K562 (cell line): ENCODE results near the gene NR1H3. TPM values are rescaled to one million over a fixed set of nuclear protein-coding genes. Genes with fewer than 3 reads are reported as not detected.

Experiments used
- C11orf30 ChIP-seq: fragments of 450-650 bp; IDR thresholded peaks from 2 replicates; pipeline ENCODE4 v1.6.1; 2016; ENCODE audit warnings: low read depth, mild to moderate bottlenecking
- CUX1 ChIP-seq: fragments of 200-800 bp; sonication (Bioruptor generic); IDR thresholded peaks from 2 replicates; pipeline ENCODE4 v1.6.1; 2016; ENCODE audit warnings: missing genetic modification characterization, missing compliant biosample characterization
- ETV5 ChIP-seq: sonication (generic); formaldehyde crosslinking; IDR thresholded peaks from 2 replicates; pipeline ENCODE4 v1.4.0; 2020; ENCODE audit warnings: low read depth, mild to moderate bottlenecking, missing genetic modification reagents
- HINFP ChIP-seq: fragments of 450-650 bp; conservative IDR thresholded peaks from 2 replicates; pipeline ENCODE4 v1.6.1; 2016; ENCODE audit warnings: missing genetic modification characterization, low read depth, mild to moderate bottlenecking, control low read depth, missing compliant biosample characterization
- MCM2 ChIP-seq: fragments of 450-650 bp; IDR thresholded peaks from 2 replicates; pipeline ENCODE4 v1.6.1; 2017; ENCODE audit warnings: low read depth, mild to moderate bottlenecking
- MED1 ChIP-seq: sonication (generic); formaldehyde crosslinking; IDR thresholded peaks from 2 replicates; pipeline ENCODE4 v1.8.1; 2023; ENCODE audit warnings: missing genetic modification reagents, borderline replicate concordance
- MYNN ChIP-seq, 2 experiments: sonication (generic); formaldehyde crosslinking in 1 of 2; IDR thresholded peaks; 2 replicates each; pipeline versions ENCODE4 v1.5.0 to v1.6.1; 2016 to 2020; ENCODE audit warnings: antibody characterized with exemption in 1 of 2, missing genetic modification reagents in 1 of 2
- NONO ChIP-seq, 2 experiments: fragments of 200-400 bp in 1 of 2; fragments of 450-650 bp in 1 of 2; formaldehyde crosslinking in 1 of 2; IDR thresholded peaks; 2 replicates each; pipeline ENCODE4 v1.6.1; 2017; ENCODE audit warnings: low read depth in 2 of 2, mild to moderate bottlenecking in 2 of 2, moderate library complexity in 2 of 2, low read length in 1 of 2
- RREB1 ChIP-seq: fragments of 250-450 bp; sonication (Bioruptor Pico); IDR thresholded peaks from 2 replicates; pipeline ENCODE4 v1.4.0; 2020
- SNAPC5 ChIP-seq: fragments of 250-450 bp; sonication (Bioruptor Pico); IDR thresholded peaks from 2 replicates; pipeline ENCODE4 v1.8.0; 2021; ENCODE audit warnings: moderate library complexity, mild to moderate bottlenecking, inconsistent platforms
- polyA plus RNA-seq, 8 experiments: library from polyadenylated mRNA; depleted of rRNA in 4 of 8; stranded (reverse) in 5 of 8; unstranded in 3 of 8; fragments of >200 nt; fragmentation: Nextera tagmentation in 2 of 8; fragmentation: Illumina TruSeq in 1 of 8; extraction: Ambion mirVana in 2 of 8; extraction: Trizol in 1 of 8; gene quantifications; 2 replicates each; pipeline versions ENCODE4 v1.2.1 to v1.2.3, GENCODE V29; 2011 to 2014; ENCODE audit warnings: inconsistent platforms in 1 of 8, missing spikeins in 1 of 8
- total RNA-seq, 7 experiments: library from RNA; depleted of rRNA in 6 of 7; stranded (reverse); fragments of >200 nt in 6 of 7; fragmentation: Illumina TruSeq in 2 of 7; extraction: Trizol in 2 of 7; gene quantifications; 2 replicates each; pipeline versions ENCODE4 v1.2.1 to v1.2.3, GENCODE V29; 2011 to 2021; ENCODE audit warnings: low replicate concordance in 1 of 7

Gene NR1H3
- total and polyA plus RNA-seq, 9 of the 15 experiments (the other 6 are each of a cell fraction or from before 2014, with no cell fraction given): 8.2 to 26.0 (median 11.9) TPM

DNA sequence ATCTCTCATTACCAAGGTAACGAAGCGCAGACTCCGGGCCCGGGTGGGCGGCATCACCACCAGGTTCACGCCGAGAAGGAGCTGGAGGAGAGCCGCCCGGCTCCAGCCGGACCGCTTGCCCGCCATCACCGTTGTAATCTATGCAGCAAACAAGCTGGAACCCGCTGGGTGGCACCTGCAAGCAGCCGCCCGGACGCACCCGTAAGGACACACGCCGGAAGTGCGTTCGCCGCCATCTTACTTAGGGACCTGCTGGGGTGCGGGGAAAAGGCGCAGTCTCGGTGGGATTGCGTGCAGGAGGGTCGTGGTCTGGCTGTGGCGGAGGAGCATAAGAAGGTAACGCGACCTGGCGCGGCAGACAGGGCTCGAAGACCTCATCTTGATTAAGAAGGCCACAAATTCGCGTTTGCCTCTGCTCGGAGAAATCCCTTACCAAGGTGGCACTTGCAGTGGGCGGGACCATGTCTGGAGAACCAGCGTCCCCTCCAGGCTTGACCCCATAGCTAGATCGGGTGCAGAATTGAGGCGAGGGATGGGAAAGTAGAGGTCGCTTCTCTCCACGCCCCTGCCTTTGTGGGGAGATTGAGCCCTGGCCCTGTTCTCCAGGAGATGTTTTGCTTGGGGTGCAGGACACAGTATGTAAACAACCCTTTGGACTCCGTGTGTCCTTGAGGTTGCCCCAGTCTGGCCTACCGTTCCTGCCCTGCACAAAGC, 9.0 kb upstream of the NR1H3 start, which contains the start of gene ACP2 (continued):
- TF ChIP-seq CUX1 (CRISPR knock-in tag) (no peak), ETV5 (CRISPR knock-in tag) (peak; percentile 66), MCM2 (no peak), MYNN (IDR thresholded peaks at IDR 0.05) (peak; percentile 82), MYNN (CRISPR knock-in tag; IDR thresholded peaks at IDR 0.05) (no peak), SNAPC5 (no peak), RREB1 (CRISPR knock-in tag) (peak; percentile 90), MED1 (no peak), NONO (IDR thresholded peaks at IDR 0.05; ENCODE audit: low read depth in 2 of 2, low read length in 1 of 2) (peak in 1 of 2 experiments; percentile 64; a peak in 1 of 4 replicates), C11orf30 (peak; percentile 92), HINFP (tag) (no peak)
